Breast epithelium (tissue), 4 donors: ENCODE measurements around the gene MYADML2. TPM values are rescaled to one million over a fixed set of nuclear protein-coding genes. Genes with fewer than 3 reads are reported as not detected.

Source experiments
- DNase-seq, 2 donors: peaks; one replicate each; pipeline ENCODE4 v3.0.0-alpha.2; 2019; ENCODE audit warnings: low spot score in 2 of 2
- H3K27ac ChIP-seq, 2 donors: fragments of 200-600 bp; sonication (generic) in 1 of 2; one replicate each; pipeline ENCODE4 v1.5.1; 2016 to 2019; ENCODE audit warnings: mild to moderate bottlenecking in 1 of 2
- H3K27me3 ChIP-seq, 2 donors: fragments of 200-600 bp; sonication (generic) in 1 of 2; one replicate each; pipeline versions ENCODE4 v1.5.1 to v1.6.0; 2017 to 2019; ENCODE audit warnings: control low read depth in 1 of 2, mild to moderate bottlenecking in 1 of 2
- H3K36me3 ChIP-seq: fragments of 200-600 bp; one replicate; pipeline ENCODE4 v1.5.1; 2019
- H3K4me1 ChIP-seq, 2 donors: fragments of 200-600 bp; sonication (generic); one replicate each; pipeline ENCODE4 v1.5.1; 2016 to 2019; ENCODE audit warnings: control low read depth in 1 of 2
- H3K4me3 ChIP-seq, 3 donors: fragments of 200-600 bp; sonication (generic); 1 replicate in 2 of 3; 2 replicates in 1 of 3; pipeline ENCODE4 v1.5.1; 2016 to 2019; ENCODE audit warnings: mild to moderate bottlenecking in 3 of 3, moderate library complexity in 2 of 3
- H3K9me3 ChIP-seq, 2 donors: fragments of 200-600 bp; sonication (generic) in 1 of 2; one replicate each; pipeline ENCODE4 v1.5.1; 2016 to 2019; ENCODE audit warnings: control low read depth in 1 of 2
- CTCF ChIP-seq, 3 donors: fragments of 450-650 bp; IDR thresholded peaks; one replicate each; pipeline ENCODE4 v1.5.1; 2016 to 2017; ENCODE audit warnings: antibody characterized with exemption in 3 of 3, mild to moderate bottlenecking in 3 of 3, moderate library complexity in 3 of 3
- POLR2A ChIP-seq: fragments of 450-650 bp; IDR thresholded peaks from one replicate; pipeline ENCODE4 v1.6.1; 2016; ENCODE audit warnings: antibody characterized with exemption, mild to moderate bottlenecking, moderate library complexity
- POLR2AphosphoS5 ChIP-seq, 3 donors: sonication (generic); formaldehyde crosslinking; IDR thresholded peaks; one replicate each; pipeline ENCODE4 v1.6.1; 2017; ENCODE audit warnings: antibody characterized with exemption in 3 of 3
- intact Hi-C: fragments of 100-400 bp; cut with DNase I; formaldehyde crosslinking; loops from one replicate; pipeline ENCODE4 v1.15.1; 2023; ENCODE audit warnings: low total_unique reads
- total RNA-seq, 3 donors: library from RNA; depleted of rRNA; stranded (reverse); fragments of >200 nt; gene quantifications; one replicate each; pipeline ENCODE4 v1.1.0, GENCODE V29; 2016

Gene MYADML2
- total RNA-seq, 3 donors from 2014 or later = not detected

GRCh38 chr17:81964081-81964849 is 17.2 kb upstream of the MYADML2 start:
- Histone ChIP-seq H3K4me3 (no peak overlapping the region), H3K27me3 (peaks cover 16 to 36% of the 10 kb centered on the region in 2 donors), H3K27ac (no peak overlapping the region), H3K36me3 (no peaks in the 10 kb centered on the region), H3K9me3 (no peaks in the 10 kb centered on the region), H3K4me1 (peaks cover 11 to 20% of the 10 kb centered on the region in 2 donors)
- TF ChIP-seq POLR2AphosphoS5 (IDR thresholded peaks at IDR 0.05) (no peak), CTCF (IDR thresholded peaks at IDR 0.05) (no peak), POLR2A (no peak)
- intact Hi-C loops = no loop called here
- no peak for DNase-seq

GRCh38 chr17:81962499-81963441 is 15.7 kb upstream of the MYADML2 start:
- H3K4me3 ChIP-seq = no peak overlapping the region
- H3K36me3 ChIP-seq = no peaks in the 10 kb centered on the region
- H3K27me3 ChIP-seq = peaks cover 22 to 51% of the 10 kb centered on the region in 2 donors
- intact Hi-C loops = loop anchor here (2.0 kb wide), 1 partner anchor 60 kb away; the partner anchor contains the start of genes CENPX and LRRC45
- TF ChIP-seq POLR2A (no peak), POLR2AphosphoS5 (IDR thresholded peaks at IDR 0.05) (no peak), CTCF (IDR thresholded peaks at IDR 0.05) (no peak)
- H3K4me1 ChIP-seq = peaks cover 2 to 17% of the 10 kb centered on the region in 2 donors
- H3K9me3 ChIP-seq = no peaks in the 10 kb centered on the region
- DNase-seq = no peak
- H3K27ac ChIP-seq = no peak overlapping the region

DNA sequence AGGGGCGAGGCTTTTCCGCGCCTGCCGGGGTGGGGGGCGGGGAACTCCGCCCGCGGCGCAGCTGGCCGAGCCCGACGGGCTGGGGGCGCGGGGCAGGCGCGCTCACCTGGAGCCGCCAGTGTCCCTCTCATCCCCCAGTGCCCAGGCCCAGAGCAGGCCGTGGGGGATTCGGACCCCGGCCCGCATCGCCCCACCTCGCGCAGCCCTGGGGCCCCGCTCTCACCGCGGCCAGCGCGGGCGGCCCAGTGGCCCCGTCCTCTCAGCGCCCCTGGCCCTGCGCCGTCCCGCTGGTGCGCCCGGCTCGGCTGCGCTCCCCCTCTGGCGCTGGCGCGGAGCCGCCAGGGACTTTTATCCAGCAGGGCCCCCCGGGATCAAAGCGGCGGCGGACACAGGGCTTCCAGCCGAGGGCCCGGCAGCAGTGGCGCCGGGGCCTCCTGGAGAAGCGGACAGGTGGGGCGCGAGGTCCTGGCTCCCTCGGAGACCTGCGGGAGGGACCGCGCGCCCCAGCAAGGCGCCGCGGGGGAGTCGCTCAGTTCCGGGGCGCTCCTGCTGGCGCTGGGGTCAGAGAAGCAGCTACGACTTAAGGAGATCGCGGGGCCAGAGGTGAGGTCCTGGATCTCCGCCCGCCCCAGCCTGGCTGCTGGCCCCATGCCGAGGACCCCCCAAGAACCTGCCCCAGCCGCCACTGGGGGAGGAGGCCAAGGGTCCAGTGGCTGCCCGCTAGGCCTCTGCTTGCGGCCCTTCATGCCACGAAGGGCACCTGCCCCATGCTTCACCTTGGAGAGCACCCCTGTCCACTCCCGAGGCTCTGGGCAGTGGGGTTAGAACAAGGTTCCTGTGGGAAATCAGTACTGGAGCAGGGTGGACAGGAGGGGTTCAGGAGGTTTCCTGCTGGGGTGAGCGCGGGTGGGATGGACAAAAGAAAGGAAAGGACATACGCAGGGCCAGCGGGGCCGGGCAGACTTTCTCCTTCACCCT is 14.8 kb upstream of the MYADML2 start:
- intact Hi-C loops = loop anchor here (2.0 kb wide), 1 partner anchor 61 kb away; the partner anchor contains the start of genes CENPX and LRRC45

GRCh38 chr17:81961087-81961511 is 14.1 kb upstream of the MYADML2 start, which contains the start of gene NOTUM:
NOTUM (minus strand) TSS chr17:81961187; CDS start chr17:81960909, 278 bp downstream.
- Histone ChIP-seq H3K4me3 (peak within 1 kb of the TSS; percentile 25 to 68 (median 40)), H3K9me3 (no peaks in the 10 kb centered on the region), H3K36me3 (no peaks in the 10 kb centered on the region), H3K27ac (no peak within 1 kb of the TSS), H3K4me1 (peaks cover 0 to 12% of the 10 kb centered on the region in 2 donors), H3K27me3 (peaks cover 22 to 64% of the 10 kb centered on the region in 2 donors)
- no peak for DNase-seq
- no peak for TF ChIP-seq POLR2A
- intact Hi-C loops = no loop called here

More for the DNA sequence above, 14.8 kb upstream of the MYADML2 start:
- Histone ChIP-seq H3K9me3 (no peaks in the 10 kb centered on the region), H3K27me3 (peaks cover 22 to 60% of the 10 kb centered on the region in 2 donors), H3K4me3 (peak overlapping the region in 1 of 3 donors; percentile 68), H3K36me3 (no peaks in the 10 kb centered on the region), H3K4me1 (peaks cover 0 to 12% of the 10 kb centered on the region in 2 donors), H3K27ac (no peak overlapping the region)
- no peak for DNase-seq
- TF ChIP-seq POLR2AphosphoS5 (IDR thresholded peaks at IDR 0.05) (no peak), CTCF (IDR thresholded peaks at IDR 0.05) (no peak), POLR2A (no peak)
